GM21423 (cell line): ENCODE data around the gene TPRN.

Source experiments
- ATAC-seq: cut with Tn5 transposase; IDR thresholded peaks from one replicate; pipeline ENCODE4 v1.9.1; 2021; ENCODE audit warnings: mild to moderate bottlenecking, moderate library complexity; ENCODE audit not compliant: unreplicated experiment

Gene TPRN

GRCh38 chr9:137175345-137175961, 25.1 kb downstream of the TPRN start:
- no peak for ATAC-seq

GRCh38 chr9:137174722-137175293, 25.7 kb downstream of the TPRN start:
- ATAC-seq = no peak

GRCh38 chr9:137173796-137174664, 26.5 kb downstream of the TPRN start:
- ATAC-seq = no peak

GRCh38 chr9:137172901-137173795, 27.4 kb downstream of the TPRN start:
- no peak for ATAC-seq

GRCh38 chr9:137171149-137171900, 29.2 kb downstream of the TPRN start:
- ATAC-seq = no peak

- no peak for ATAC-seq
Observed at GRCh38 chr9:137170486-137171148, 29.9 kb downstream of the TPRN start.

- ATAC-seq = no peak
Observed at GRCh38 chr9:137169896-137170358, 30.6 kb downstream of the TPRN start, which contains the start of gene LRRC26. Gene LRRC26, minus strand, starts transcription at chr9:137170051. Its CDS starts 108 bp downstream, at chr9:137169943.

GRCh38 chr9:137168904-137169856, 31.4 kb downstream of the TPRN start:
- ATAC-seq = no peak

- no peak for ATAC-seq
Observed at GRCh38 chr9:137168573-137168903, 32.0 kb downstream of the TPRN start.

GRCh38 chr9:137167747-137168572, 32.6 kb downstream of the TPRN start:
- ATAC-seq = no peak

GRCh38 chr9:137167277-137167746, 33.2 kb downstream of the TPRN start:
- no peak for ATAC-seq

- ATAC-seq = no peak
Observed at GRCh38 chr9:137166380-137167229, 33.9 kb downstream of the TPRN start.

- ATAC-seq = no peak
Observed at GRCh38 chr9:137165250-137165836, 35.2 kb downstream of the TPRN start.

GRCh38 chr9:137164370-137165249, 35.9 kb downstream of the TPRN start:
- no peak for ATAC-seq

- no peak for ATAC-seq
Observed at GRCh38 chr9:137163805-137164204, 36.7 kb downstream of the TPRN start.
